ENCODE measurements around the gene AFF2.

DNA sequence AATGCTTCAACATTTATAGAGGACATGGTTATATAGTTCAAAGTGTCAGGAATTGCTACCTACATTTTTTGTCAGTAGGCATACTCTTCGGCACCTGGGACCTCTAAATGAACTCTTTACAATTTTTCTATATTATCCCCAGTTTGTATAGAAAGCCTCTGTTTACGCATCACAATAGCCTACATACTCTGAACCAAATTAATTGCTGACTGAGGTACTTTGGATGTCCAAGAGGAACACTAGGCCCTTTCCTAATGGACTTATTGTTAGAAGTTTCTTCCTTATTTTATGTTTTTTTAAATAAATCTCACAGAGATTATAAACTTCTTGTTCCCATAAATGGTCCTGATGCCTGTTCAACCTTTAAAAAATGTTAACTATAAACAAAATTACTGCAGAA lies 8.4 kb upstream of the AFF2 start:
- TF ChIP-seq CTCF (IDR thresholded peaks at IDR 0.05) (no peak), POLR2A (IDR thresholded peaks at IDR 0.05) (no peak)
